GM18870 (cell line): Measurements from ENCODE around the gene ATP6V1E1.
"Not testable (repeated sequence)": the region's sequence is repeated elsewhere in the genome, so short reads cannot be mapped to it uniquely, and the experiment has no call there.

Experiments used
- ATAC-seq: cut with Tn5 transposase; IDR thresholded peaks from one replicate; pipeline ENCODE4 v1.9.1; 2021; ENCODE audit warnings: moderate library complexity; ENCODE audit not compliant: unreplicated experiment

The ATP6V1E1 gene

DNA sequence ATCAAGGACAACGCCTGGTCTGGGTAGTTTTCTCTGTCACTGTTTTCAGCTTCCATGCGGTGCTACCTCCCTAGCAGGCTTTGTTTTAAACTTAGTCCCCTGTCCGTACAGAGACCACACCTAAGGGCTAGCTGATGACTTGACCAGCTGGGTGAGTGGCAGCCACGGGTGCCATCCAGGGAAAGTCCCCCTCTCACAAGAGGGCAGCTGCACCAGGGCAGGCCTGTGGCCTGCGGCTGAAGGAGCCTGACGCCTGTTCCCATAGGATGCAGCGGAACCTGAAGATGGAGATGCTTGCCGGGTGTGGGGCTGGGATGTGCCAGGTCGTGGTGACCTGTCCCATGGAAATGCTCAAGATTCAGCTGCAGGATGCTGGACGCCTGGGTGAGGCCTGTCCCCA, 45.4 kb downstream of the ATP6V1E1 start:
- ATAC-seq: no peak

GRCh38 chr22:17581631-17582030, 46.9 kb downstream of the ATP6V1E1 start:
- no peak for ATAC-seq

GRCh38 chr22:17581056-17581455, 47.5 kb downstream of the ATP6V1E1 start:
- ATAC-seq: no peak

DNA sequence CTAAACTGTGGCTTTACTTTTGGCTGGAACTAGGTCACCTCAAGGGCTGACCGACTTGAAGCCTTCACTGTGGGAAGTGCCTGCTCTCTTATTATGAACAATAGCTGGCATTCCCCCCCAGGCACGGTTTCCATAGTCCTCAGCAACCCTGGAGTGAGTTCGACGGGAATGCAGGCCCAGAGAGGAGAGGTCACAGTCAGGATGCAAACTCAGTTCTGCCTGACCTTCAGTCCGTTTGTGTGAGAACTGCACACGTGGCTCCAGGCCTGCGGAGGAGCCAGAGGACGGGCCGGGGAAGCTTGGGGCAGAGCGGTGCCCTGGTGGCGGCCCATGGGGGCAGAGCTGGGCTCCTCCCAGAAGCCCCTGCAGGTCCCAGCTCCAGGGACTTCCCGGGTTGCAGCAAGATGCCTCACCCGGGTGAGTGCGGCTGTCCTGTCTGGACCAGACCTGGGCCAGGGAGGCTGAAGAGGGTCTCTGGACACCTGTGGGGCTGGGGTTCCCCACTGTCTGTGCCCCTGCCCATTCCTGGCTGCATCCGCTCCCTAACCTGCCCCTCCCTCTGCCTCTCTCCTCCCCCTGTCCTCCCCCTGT, 48.0 kb downstream of the ATP6V1E1 start:
- ATAC-seq: no peak

- no peak for ATAC-seq
Observed at GRCh38 chr22:17579535-17579981, 49.0 kb downstream of the ATP6V1E1 start.

GRCh38 chr22:17578136-17578754, 50.3 kb downstream of the ATP6V1E1 start:
- no peak for ATAC-seq

DNA sequence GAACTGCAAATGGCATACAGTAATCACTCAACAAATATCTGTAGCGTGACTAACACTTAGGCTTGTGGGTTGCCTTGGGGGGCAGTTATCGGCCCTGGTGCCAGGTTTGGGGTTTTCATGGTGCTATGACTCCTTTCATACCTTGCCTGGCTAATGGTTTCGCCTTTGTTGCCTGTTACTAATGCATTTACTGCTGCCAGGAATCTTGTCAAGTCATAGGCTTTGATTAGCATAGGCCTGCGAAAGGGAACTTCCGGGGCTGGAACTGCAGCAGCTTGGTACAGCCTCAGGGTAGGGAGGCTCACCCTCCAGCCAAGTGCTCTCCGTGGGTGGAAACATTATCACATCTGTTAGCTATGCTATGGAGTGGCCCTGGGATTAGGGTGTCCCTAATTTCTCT, 52.1 kb downstream of the ATP6V1E1 start:
- no peak for ATAC-seq

- no peak for ATAC-seq
Observed at GRCh38 chr22:17575681-17576080, 52.9 kb downstream of the ATP6V1E1 start.

- no peak for ATAC-seq
Observed at GRCh38 chr22:17575151-17575550, 53.4 kb downstream of the ATP6V1E1 start.

DNA sequence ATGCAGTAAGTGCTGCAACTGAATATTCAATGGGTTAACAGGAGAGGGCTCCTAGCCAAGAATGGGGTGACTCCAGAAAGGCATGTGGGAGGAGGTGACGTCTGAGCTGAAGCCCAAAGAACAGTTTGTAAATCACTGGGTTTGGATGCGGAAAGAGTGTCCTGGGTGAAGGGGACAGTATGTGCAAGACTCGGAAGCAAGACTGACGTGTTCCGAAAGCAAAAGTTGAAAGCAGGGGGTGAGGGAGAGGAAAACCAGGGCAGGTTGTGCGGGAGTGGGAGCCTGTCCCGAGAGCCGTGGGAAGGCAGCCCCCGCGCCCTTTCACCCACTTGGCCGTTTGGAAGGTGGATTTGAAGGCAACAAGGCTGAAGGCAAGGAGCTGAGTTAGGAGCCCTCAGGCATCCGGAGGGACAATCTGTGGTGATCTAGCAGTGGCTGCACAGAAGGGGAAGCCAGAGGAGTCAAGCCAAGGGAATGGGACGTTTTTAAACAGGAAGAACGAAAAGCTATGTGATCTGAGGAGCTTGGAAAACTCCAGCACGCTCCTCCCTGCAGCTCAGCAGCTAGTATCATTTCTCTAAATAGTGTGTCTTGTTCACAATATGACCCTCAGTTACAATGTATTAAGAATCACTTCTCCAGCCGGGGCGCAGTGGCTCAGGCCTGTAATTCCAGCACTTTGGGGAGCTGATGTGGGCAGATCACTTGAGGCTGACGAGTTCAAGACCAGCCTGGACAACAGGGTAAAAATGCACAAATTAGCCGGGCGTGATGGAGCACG, 57.5 kb downstream of the ATP6V1E1 start:
- no peak for ATAC-seq

- no peak for ATAC-seq
Observed at GRCh38 chr22:17569971-17570511, 58.5 kb downstream of the ATP6V1E1 start.

DNA sequence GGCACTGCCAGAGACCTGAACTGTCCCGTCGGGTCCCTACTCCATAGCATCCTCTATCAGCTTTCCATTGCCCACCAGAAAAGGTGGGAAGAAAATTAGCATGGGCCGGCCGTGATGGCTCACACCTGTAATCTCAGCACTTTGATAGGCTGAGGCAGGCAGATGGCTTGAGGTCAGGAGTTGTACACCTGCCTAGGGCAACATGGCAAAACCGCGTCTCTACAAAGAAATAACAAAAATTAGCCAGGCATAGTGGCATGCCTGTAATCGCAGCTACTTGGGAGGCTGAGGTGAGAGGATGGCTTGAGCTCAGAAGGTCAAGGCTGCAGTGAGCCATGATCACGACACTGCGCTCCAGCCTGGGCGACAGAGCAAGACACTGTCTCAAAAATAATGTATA, 61.8 kb downstream of the ATP6V1E1 start:
- no peak for ATAC-seq

- not testable (repeated sequence) for ATAC-seq
Observed at GRCh38 chr22:17566016-17566687, 62.4 kb downstream of the ATP6V1E1 start.

- no peak for ATAC-seq
Observed at GRCh38 chr22:17563936-17564391, 64.6 kb downstream of the ATP6V1E1 start.

GRCh38 chr22:17562906-17563870, 65.4 kb downstream of the ATP6V1E1 start, which contains the start of gene SLC25A18:
SLC25A18 (plus strand) TSS chr22:17563498; CDS start chr22:17579945, 16,447 bp downstream.
- ATAC-seq: no peak

- no peak for ATAC-seq
Observed at GRCh38 chr22:17559188-17559587, 69.4 kb downstream of the ATP6V1E1 start.

DNA sequence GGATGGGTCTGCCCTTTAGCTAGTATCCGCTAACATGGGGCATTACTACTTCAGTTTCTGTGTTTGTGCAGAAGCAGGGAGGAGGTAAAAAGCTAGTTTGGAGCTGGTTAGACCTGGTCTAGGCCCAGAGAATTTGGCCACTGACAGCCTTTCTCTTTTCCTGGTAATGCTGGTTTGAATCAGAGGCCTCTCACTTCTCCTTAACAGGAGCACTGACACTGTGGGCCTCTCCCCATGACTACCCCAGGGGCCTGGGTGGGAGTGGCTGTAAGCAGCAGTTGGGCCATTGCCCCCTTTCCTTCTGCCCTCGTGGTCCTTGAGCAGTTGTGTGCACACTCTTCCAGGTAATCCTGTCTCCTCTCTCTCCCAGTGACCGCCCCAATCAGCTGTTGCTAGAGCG, 73.7 kb downstream of the ATP6V1E1 start:
- no peak for ATAC-seq

- no peak for ATAC-seq
Observed at GRCh38 chr22:17552737-17553136, 75.8 kb downstream of the ATP6V1E1 start.

DNA sequence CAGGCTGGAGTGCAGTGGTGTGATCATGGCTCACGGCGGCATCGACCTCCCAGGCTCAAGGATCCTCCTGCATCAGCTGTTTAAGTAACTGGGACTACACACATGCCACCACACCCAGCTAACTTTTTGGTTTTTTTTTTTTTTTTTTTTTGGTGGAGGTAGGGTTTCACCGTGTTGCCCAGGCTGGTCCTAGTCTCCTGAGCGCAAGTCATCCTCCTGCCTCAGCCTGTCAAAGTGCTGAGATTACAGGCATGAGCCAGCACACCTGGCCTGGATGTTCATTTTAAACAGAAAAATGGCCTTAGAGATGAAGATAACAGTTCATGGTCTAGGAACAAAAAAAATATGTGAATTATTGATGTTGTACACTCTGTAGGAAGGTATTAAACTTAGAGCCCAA, 78.9 kb downstream of the ATP6V1E1 start:
- ATAC-seq: no peak

- no peak for ATAC-seq
Observed at GRCh38 chr22:17549183-17549582, 79.4 kb downstream of the ATP6V1E1 start.
